Right lobe of liver (tissue), 4 donors: ENCODE measurements around the gene MACO1.
A peak's percentile ranks its signal among the peaks of the same experiment; 100 is the strongest.

Experiments used
- CTCF ChIP-seq, 4 donors: fragments of 200-600 bp in 3 of 4; fragments of 450-650 bp in 1 of 4; IDR thresholded peaks; one replicate each; pipeline versions ENCODE4 v1.5.1 to v1.8.0; 2016 to 2022; ENCODE audit warnings: antibody characterized with exemption in 4 of 4, mild to moderate bottlenecking in 2 of 4
- POLR2A ChIP-seq: fragments of 450-650 bp; IDR thresholded peaks from one replicate; pipeline ENCODE4 v1.6.1; 2017; ENCODE audit warnings: antibody characterized with exemption, mild to moderate bottlenecking
- donor health status: DM: no; HTN: no; CAD: no.
- donor health status: DM: no; HTN: no; CAD: no.
- donor health status: DM: no; HTN: yes; CAD: no.

GRCh38 chr1:25487628-25488027, 56.9 kb downstream of the MACO1 start:
- TF ChIP-seq CTCF (IDR thresholded peaks at IDR 0.05) (peak; percentile 30 to 46 (median 35)), POLR2A (no peak)
